ENCODE results near the gene CPT1A.
A peak's percentile ranks its signal among the peaks of the same experiment; 100 is the strongest.

The CPT1A gene

GRCh38 chr11:68828957-68829356 is 12.8 kb downstream of the CPT1A start:
- DNase-seq: no peak

GRCh38 chr11:68828155-68828931 is 13.4 kb downstream of the CPT1A start:
- DNase-seq: no peak

GRCh38 chr11:68827733-68828132 is 14.0 kb downstream of the CPT1A start:
- no peak for DNase-seq

GRCh38 chr11:68826726-68827125 is 15.0 kb downstream of the CPT1A start:
- DNase-seq: no peak

- peak; percentile 74 for DNase-seq
These were observed 16.1 kb downstream of the CPT1A start for GRCh38 chr11:68825571-68825970.

- no peak for DNase-seq
These were observed 19.2 kb downstream of the CPT1A start for GRCh38 chr11:68822546-68822945.

- DNase-seq: no peak
These were observed 20.0 kb downstream of the CPT1A start for GRCh38 chr11:68821670-68822069.

GRCh38 chr11:68819362-68819761 is 22.4 kb downstream of the CPT1A start:
- DNase-seq: no peak

- no peak for DNase-seq
These were observed 23.5 kb downstream of the CPT1A start for GRCh38 chr11:68818181-68818580.

GRCh38 chr11:68817554-68817953 is 24.2 kb downstream of the CPT1A start:
- no peak for DNase-seq

GRCh38 chr11:68816917-68817419 is 24.7 kb downstream of the CPT1A start:
- no peak for DNase-seq

GRCh38 chr11:68816251-68816776 is 25.4 kb downstream of the CPT1A start:
- no peak for DNase-seq

- no peak for DNase-seq
These were observed 27.9 kb downstream of the CPT1A start for GRCh38 chr11:68813773-68814172.

GRCh38 chr11:68812526-68812925 is 29.2 kb downstream of the CPT1A start:
- DNase-seq: no peak

GRCh38 chr11:68810164-68810563 is 31.6 kb downstream of the CPT1A start:
- DNase-seq: no peak

GRCh38 chr11:68809506-68809905 is 32.2 kb downstream of the CPT1A start:
- no peak for DNase-seq

GRCh38 chr11:68808787-68809186 is 32.9 kb downstream of the CPT1A start:
- no peak for DNase-seq

GRCh38 chr11:68806931-68807844 is 34.5 kb downstream of the CPT1A start:
- DNase-seq: no peak

GRCh38 chr11:68804786-68805185 is 36.9 kb downstream of the CPT1A start:
- no peak for DNase-seq

GRCh38 chr11:68803766-68804165 is 38.0 kb downstream of the CPT1A start:
- DNase-seq: no peak

- DNase-seq: peak; percentile 81
These were observed 43.4 kb downstream of the CPT1A start for GRCh38 chr11:68798221-68798813.

GRCh38 chr11:68796801-68797200 is 44.9 kb downstream of the CPT1A start:
- no peak for DNase-seq

GRCh38 chr11:68792400-68792966 is 49.2 kb downstream of the CPT1A start:
- DNase-seq: no peak
